GM21737 (cell line): Measurements from ENCODE around the gene UBAP1.
"Not testable (repeated sequence)": the region's sequence is repeated elsewhere in the genome, so short reads cannot be mapped to it uniquely, and the experiment has no call there.

Source experiments
- ATAC-seq: cut with Tn5 transposase; IDR thresholded peaks from one replicate; pipeline ENCODE4 v1.9.1; 2021; ENCODE audit warnings: mild to moderate bottlenecking, moderate library complexity; ENCODE audit not compliant: unreplicated experiment

The UBAP1 gene

DNA sequence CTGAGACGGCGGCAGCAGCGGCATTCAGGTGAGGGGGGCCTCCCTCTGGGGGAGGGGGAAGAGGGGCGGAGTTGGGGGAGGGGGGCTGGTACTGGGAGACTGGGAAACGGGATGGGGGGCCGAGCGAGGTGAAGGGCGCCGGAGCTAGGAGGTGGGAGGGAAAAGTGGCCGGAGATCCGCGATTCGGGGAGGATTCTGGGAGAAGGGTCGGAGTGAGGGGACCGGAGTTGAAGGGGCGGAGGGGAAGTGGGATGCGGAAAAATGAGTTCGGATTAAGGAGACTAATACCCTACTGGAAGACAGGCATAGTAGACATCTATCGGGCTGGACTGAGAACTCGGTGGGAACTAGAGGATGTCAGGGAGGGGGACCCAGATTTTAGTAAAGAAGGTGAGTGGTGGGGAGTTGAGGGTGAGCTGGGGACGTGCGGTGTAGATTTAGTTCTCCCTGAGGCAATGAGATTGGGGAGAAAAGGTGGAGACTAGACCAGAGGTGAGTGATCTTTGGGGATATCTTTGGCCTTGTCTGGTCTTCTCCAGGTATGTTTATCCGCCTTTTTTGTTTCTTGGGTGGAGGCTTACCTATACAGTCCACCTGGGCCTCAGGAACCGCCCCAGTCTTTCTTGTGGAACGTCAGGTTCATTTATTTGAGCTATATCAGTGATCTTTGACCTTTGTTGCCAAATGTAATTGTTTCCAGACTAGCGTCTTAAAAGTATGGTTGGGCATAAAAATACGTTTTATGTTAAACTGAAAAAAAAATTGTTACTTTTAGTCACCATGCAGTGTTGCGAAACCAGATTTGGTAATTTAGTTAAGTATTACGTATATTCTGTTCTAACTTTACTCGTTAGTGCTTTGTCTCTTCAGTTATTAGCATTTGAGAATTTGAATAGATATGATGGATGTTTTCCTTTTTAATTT lies 632 bp downstream of the UBAP1 start:
- ATAC-seq: peak; percentile 2

DNA sequence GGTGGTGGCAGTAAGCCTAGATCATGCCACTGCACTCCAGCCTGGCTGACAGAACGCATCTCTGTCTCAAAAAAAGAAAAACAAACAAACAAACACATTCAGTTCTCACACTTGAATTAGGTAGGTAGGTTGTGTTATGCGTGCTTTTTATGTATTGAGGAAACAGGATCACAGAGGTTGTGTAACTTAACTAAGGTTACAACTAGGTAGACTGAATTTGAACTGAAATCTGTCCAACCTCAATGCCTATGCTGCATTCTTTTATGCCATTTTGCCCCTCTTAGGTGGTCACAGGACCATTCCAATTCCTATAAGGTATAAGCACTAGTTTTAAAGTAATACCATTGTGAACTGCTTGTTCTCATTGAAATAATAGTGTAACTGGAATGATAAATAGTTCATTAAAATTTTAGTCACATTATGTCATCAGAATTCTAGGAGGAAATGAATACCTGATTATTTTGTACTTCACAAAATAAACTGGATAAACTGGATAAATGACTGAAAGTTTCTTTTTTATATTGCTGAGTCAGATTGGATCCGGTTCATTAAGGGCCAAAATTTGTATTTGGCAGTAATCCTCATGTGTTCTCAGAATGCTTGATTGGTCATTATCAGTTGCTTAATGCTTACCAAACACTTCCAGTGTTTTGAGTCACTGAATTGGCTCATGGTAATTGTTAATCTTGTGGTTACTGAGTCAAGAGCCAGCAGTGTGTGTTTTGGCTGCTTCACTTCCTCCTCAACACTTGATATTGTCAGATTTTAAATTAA lies 7.1 kb downstream of the UBAP1 start:
- ATAC-seq: peak; percentile 89

DNA sequence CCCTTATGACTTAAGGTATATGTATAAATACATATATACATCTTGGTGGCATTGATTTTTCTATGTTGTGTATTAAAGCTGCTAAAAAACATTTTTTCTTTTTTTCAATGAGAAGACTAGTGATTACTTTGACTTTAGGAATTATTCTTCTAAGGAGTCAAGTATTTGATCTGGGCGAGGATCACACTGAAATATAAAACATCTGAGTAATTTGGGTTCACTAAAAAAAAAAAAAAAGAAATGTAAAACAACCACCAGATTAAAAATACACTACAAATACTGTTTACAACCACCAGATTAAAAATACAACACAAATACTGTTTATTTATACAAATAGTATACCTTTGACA lies 9.0 kb downstream of the UBAP1 start:
- ATAC-seq: no peak

DNA sequence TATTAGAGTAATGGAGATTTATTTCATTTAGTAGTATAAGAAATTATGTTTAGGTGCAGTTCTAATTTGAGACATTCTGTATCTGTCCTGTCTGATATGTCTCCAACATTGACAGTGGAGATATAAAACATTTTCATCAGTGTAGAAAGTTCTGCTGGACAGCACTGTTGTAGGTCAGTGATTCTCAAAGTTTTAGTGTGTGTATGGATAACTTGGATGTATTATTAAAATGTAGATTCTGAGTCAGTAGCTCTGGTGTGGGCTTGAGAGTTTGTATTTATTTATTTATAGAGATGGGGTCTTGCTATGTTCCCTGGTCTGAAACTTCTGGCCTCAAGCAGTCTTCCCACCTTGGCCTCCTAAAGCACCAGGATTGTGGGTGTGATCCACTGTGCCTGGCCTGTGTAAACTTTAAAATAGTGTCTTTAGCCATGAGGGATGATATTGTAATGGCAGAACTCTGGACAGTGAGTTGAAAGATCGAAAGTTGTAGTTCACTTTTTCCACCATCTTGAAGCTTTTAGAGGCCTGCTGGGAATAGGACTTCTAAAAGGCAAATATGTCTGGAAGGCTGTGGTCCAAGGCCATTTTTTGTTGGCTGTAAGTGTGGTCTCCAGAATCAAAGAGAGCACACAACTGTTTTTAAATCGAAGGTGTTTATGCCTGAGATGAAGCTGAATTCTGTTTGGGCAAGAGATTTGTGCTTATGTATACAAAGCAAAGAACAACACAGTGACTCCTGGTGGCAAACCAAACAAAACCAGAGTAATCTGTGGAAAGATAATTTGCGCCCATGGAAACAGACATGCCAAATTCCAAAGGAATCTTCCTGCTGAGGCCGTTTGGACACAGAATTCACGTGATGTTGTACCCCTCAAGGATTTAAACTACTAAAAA lies 12.4 kb downstream of the UBAP1 start:
- no peak for ATAC-seq

DNA sequence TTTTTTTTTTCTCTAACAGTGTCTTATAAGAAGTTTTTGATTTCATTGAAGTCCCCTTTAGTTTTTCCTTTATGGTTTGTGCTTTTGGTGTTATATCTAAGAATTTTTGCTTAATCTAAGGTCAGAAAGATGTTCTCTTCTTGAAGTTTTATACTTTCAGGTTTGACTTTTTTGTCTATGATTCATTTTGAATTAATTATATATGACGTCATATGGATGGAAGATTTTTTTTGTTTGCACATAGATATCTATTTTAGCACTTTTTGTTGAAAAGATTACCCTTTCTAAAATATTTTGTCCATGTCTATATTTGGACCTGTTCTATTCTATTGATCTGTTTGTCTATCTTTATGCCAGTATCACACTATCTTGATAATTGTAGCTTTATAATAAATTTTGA lies 16.3 kb downstream of the UBAP1 start:
- no peak for ATAC-seq

DNA sequence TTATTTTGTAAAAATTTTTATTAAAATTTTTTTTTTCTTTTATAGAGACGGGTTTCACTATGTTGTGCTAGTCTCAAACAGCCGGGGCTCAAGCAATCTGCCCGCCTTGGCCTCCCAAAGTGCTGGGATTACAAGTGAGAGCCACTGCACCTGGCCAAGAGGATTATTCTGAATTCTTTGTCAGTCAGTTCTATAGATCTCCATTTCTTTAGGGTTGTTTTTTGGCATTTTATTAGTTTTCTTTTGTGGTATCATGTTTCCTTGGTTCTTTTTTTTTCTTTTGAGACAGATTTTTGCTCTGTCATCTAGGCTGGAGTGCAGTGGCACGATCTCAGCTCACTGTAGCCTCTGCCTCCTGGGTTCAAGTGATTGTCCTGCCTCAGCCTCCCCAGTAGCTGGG lies 18.4 kb downstream of the UBAP1 start:
- ATAC-seq: not testable (repeated sequence)

GRCh38 chr9:34197756-34198711 lies 19.2 kb downstream of the UBAP1 start:
- ATAC-seq: no peak

- ATAC-seq: no peak
These were observed 21.2 kb downstream of the UBAP1 start for GRCh38 chr9:34200092-34200491.

DNA sequence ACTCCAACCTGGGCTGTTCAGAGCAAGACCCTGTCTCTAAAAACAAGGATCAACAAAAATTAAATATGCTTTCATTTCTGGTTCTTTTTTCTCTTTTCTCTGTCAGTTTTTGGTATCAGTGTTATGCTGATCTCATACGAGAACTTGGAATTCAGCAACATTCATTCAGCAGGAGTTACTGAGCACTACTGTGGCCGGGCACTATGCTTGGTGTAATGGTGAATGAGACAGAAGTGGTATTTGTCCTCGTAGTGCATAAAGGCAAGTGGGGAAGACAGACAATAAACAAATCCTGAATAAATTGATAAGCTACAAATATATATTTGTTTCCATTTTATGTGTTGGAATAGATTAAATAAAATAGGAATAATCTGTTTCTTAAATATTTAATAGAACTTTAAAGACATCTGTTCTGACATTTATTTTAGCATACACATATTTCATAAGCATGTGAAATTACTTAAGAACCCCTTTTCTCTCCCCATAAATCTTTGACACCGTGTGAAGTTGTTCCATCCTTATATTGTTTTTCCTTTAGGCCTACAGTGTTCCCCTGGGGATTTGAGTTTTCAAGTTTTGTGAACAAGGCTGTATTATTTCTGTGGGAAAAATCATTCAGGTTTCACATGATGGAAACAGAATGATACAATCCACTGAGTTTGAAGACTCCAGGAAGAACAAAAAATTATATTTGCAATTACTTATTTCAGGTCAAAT lies 24.6 kb downstream of the UBAP1 start:
- ATAC-seq: no peak

- ATAC-seq: no peak
These were observed 25.3 kb downstream of the UBAP1 start for GRCh38 chr9:34203992-34204635.

- ATAC-seq: no peak
These were observed 26.3 kb downstream of the UBAP1 start for GRCh38 chr9:34205102-34205501.

DNA sequence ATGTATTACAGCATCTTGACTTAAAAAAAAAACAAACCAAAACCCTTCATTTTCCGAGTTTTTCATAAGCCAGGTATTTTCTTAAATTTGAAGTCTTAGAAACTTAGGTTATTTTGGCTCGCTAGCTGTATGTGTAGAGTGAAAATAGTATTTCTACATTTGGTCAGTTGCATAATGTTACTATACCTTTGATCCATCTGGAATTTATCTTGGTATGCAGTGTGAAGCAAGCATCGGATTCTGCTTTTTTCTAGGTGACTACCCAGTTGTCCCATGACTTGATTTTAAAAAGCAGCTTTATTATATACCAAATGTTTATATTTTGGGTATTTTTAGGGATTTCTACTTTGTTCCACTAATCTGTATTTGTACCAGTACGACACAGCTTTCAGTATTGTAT lies 27.7 kb downstream of the UBAP1 start:
- no peak for ATAC-seq

DNA sequence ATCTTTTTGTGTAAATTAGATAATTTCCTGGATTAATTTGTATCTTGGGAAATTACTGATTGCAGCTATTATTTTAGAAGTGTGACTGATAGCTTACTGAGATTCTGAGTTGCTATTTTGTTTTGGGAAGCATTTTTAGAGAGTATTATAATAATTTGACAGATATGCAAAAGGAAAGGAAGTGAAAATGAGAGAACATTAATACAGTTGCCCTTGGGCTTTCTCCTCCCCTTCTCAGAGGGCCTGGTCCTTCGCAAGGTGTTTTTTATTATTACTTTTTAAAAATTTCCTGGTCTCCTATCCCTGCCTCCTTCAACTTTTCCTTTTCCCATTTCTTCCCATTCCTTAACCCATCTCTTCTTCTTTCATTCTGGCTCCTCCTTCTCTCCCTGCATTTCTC lies 32.6 kb downstream of the UBAP1 start:
- no peak for ATAC-seq

DNA sequence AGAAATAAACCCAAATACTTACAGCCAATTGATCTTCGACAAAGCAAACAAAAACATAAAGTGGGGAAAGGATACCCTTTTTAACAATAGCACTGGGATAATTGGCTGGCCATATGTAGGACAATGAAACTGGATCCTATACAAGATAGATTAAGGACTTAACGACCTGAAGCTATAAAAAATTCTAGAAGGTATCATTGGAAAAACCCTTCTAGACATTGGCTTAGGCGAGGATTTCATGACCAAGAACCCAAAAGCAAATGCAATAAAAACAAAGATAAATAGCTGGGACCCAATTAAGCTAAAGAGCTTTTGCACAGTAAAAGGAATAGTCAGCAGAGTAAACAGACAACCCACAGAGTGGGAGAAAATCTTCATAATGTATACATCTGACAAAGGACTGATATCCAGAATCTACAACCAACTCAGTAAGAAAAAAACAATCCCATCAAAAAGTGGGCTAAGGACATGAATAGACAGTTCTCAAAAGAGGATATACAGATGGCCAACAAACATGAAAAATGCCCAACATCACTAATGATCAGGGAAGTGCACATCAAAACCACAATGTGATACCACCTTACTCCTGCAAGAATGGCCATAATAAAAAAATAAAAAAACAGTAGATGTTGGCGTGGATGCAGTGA lies 35.6 kb downstream of the UBAP1 start:
- not testable (repeated sequence) for ATAC-seq

DNA sequence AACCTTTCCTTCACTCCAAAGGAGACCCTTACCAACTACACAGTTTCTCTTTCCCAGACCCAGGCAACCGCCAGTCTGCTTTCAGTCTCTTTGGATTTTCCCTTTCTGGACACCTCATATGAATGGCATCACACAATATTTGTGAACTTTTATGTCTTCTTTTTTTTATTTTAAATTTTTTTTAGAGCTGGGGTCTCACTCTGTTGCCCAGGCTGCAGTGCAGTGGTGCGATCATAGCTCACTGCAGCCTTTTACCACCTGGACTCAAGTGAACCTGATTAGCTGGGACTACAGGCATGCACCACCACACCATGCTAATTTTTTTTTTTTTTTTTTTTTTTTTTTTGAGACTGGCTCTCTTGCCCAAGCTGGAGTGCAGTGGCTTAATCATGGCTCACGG lies 37.5 kb downstream of the UBAP1 start:
- no peak for ATAC-seq

DNA sequence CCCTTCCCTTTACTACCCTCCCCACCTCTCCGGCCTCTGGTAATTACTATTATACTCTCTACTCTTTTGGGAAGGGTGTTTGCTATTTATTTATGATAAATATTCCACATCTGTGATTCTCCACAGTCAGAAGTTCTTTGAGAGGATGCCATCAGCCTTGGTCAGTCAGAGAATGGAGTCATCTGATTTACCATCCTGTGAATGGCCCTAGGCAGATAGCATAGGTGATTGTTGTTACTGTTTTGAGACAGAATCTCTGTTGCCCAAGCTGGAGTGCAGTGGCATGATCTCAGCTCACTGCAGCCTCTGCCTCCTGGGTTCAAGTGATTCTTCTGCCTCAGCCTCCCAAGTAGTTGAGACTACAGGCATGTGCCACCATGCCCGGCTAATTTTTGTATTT lies 38.2 kb downstream of the UBAP1 start:
- not testable (repeated sequence) for ATAC-seq

GRCh38 chr9:34218446-34218845 lies 39.6 kb downstream of the UBAP1 start:
- ATAC-seq: no peak

DNA sequence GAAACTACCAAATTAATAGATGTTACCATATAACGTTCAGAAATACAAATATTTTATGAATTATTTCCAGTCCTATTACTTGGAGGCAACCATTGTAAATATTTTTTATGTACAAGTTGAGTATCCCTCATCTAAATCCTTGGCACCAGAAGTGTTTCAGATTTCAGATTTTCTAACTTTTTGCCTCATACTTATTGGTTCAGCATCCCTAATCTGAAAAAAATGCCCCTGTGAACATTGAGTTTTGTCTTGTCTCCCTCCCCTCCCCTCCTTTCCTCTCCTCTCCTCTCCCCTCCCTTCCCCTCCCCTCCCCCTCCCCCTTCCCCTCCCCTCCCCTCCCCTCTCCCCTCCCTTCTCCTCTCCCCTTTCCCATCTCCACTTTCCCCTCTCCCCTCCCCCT lies 40.6 kb downstream of the UBAP1 start:
- no peak for ATAC-seq
